DND-41 (cell line): ENCODE measurements around the gene THBS4.

Experiments
- ATAC-seq: fragments of 200-7000 bp; cut with Tn5 transposase; 3 replicates; pipeline ENCODE4 v1.9.1; 2021; ENCODE audit warnings: low read depth; ENCODE audit not compliant: insufficient read depth
- DNase-seq: peaks from one replicate; pipeline ENCODE4 v3.0.0-alpha.2; 2020
- H2AFZ ChIP-seq: 2 replicates; pipeline ENCODE4 v1.6.0; 2012; ENCODE audit warnings: low read depth, low read length
- H3K27ac ChIP-seq: 2 replicates; pipeline ENCODE4 v1.5.1; 2012; ENCODE audit warnings: low read length, inconsistent platforms
- H3K27me3 ChIP-seq: fragments of 200-600 bp; sonication (generic); 2 replicates; pipeline ENCODE4 v1.6.0; 2012; ENCODE audit warnings: low read length, mild to moderate bottlenecking, inconsistent platforms; ENCODE audit not compliant: insufficient read depth, poor library complexity
- H3K36me3 ChIP-seq: 2 replicates; pipeline ENCODE4 v1.5.1; 2012; ENCODE audit warnings: low read length, inconsistent platforms; ENCODE audit not compliant: insufficient read depth
- H3K4me1 ChIP-seq: 2 replicates; pipeline ENCODE4 v1.5.1; 2012; ENCODE audit warnings: mild to moderate bottlenecking, low read length; ENCODE audit not compliant: insufficient read depth
- H3K4me2 ChIP-seq: 2 replicates; pipeline ENCODE4 v1.6.0; 2012; ENCODE audit warnings: mild to moderate bottlenecking, moderate library complexity, low read length, inconsistent platforms; ENCODE audit not compliant: insufficient read depth
- H3K4me3 ChIP-seq, 2 experiments: fragments of 200-600 bp in 1 of 2; shearing (Covaris generic) in 1 of 2; 2 replicates each; pipeline ENCODE4 v1.5.1; 2012 to 2016; ENCODE audit warnings: inconsistent platforms in 2 of 2, low read length in 2 of 2, mild to moderate bottlenecking in 2 of 2, low read depth in 1 of 2, moderate library complexity in 1 of 2
- H3K79me2 ChIP-seq: 2 replicates; pipeline ENCODE4 v1.6.0; 2012; ENCODE audit warnings: low read length, inconsistent platforms; ENCODE audit not compliant: insufficient read depth
- H3K9ac ChIP-seq: 2 replicates; pipeline ENCODE4 v1.6.0; 2012; ENCODE audit warnings: low read depth, mild to moderate bottlenecking, inconsistent platforms, low read length, moderate library complexity
- H3K9me3 ChIP-seq: 2 replicates; pipeline ENCODE4 v1.5.1; 2012; ENCODE audit warnings: low read length, moderate library complexity, mild to moderate bottlenecking, inconsistent platforms; ENCODE audit not compliant: insufficient read depth, severe bottlenecking
- H4K20me1 ChIP-seq: 2 replicates; pipeline ENCODE4 v1.6.0; 2012; ENCODE audit warnings: low read length; ENCODE audit not compliant: insufficient read depth
- CTCF ChIP-seq: IDR thresholded peaks from 2 replicates; pipeline ENCODE4 v1.5.1; 2012; ENCODE audit warnings: borderline replicate concordance, low read length, moderate library complexity, mild to moderate bottlenecking; ENCODE audit not compliant: poor library complexity, severe bottlenecking; ENCODE audit errors: extremely low read depth
- EZH2 ChIP-seq: IDR thresholded peaks from 3 replicates; pipeline ENCODE4 v1.6.1; 2012; ENCODE audit warnings: borderline replicate concordance, low read depth, mild to moderate bottlenecking, moderate library complexity, low read length, inconsistent platforms; ENCODE audit not compliant: severe bottlenecking

Gene THBS4

GRCh38 chr5:80035839-80036238 lies 691 bp downstream of the THBS4 start:
- H2AFZ ChIP-seq, result no peak overlapping the region
- no peaks in the 10 kb centered on the region for H3K36me3 ChIP-seq

GRCh38 chr5:80036615-80037014 lies 1.5 kb downstream of the THBS4 start:
- ATAC-seq, result no peak
- Histone ChIP-seq H3K9me3 (no peaks in the 10 kb centered on the region), H3K4me3 (no peak overlapping the region), H3K36me3 (no peaks in the 10 kb centered on the region), H3K27ac (no peak overlapping the region), H3K9ac (no peak overlapping the region), H4K20me1 (no peaks in the 10 kb centered on the region), H3K27me3 (no peaks in the 10 kb centered on the region), H3K4me1 (peaks cover 7% of the 10 kb centered on the region), H2AFZ (no peak overlapping the region), H3K79me2 (no peaks in the 10 kb centered on the region), H3K4me2 (no peak overlapping the region)
- no peak for DNase-seq
- TF ChIP-seq CTCF, result no peak
- no peak for TF ChIP-seq EZH2

More at GRCh38 chr5:80035839-80036238, 691 bp downstream of the THBS4 start:
- no peaks in the 10 kb centered on the region for H3K9me3 ChIP-seq
- no peaks in the 10 kb centered on the region for H3K27me3 ChIP-seq
- no peak for TF ChIP-seq EZH2
- no peak for TF ChIP-seq CTCF
- DNase-seq (no peak), ATAC-seq (no peak)
- no peaks in the 10 kb centered on the region for H3K79me2 ChIP-seq
- H3K27ac ChIP-seq, result no peak overlapping the region
- no peaks in the 10 kb centered on the region for H4K20me1 ChIP-seq
- no peak overlapping the region for H3K4me2 ChIP-seq
- peaks cover 15% of the 10 kb centered on the region for H3K4me1 ChIP-seq
- H3K9ac ChIP-seq, result no peak overlapping the region
- H3K4me3 ChIP-seq, result no peak overlapping the region

GRCh38 chr5:80037366-80037765 lies 2.2 kb downstream of the THBS4 start:
- DNase-seq (no peak), ATAC-seq (no peak)
- TF ChIP-seq CTCF (no peak), EZH2 (no peak)
- Histone ChIP-seq H3K9me3 (no peaks in the 10 kb centered on the region), H3K27ac (no peak overlapping the region), H3K27me3 (no peaks in the 10 kb centered on the region), H3K79me2 (no peaks in the 10 kb centered on the region), H2AFZ (no peak overlapping the region), H3K9ac (no peak overlapping the region), H3K4me3 (no peak overlapping the region), H4K20me1 (no peaks in the 10 kb centered on the region), H3K4me1 (peaks cover 1% of the 10 kb centered on the region; the same call in 1 of the 2 replicates), H3K4me2 (no peak overlapping the region), H3K36me3 (no peaks in the 10 kb centered on the region)

- H3K4me3 ChIP-seq, result no peak overlapping the region
- DNase-seq (no peak), ATAC-seq (no peak)
- H2AFZ ChIP-seq, result no peak overlapping the region
- no peak for TF ChIP-seq EZH2
- TF ChIP-seq CTCF, result no peak
- no peaks in the 10 kb centered on the region for H3K4me1 ChIP-seq
- no peak overlapping the region for H3K27ac ChIP-seq
- H3K9ac ChIP-seq, result no peak overlapping the region
- no peaks in the 10 kb centered on the region for H3K36me3 ChIP-seq
- no peaks in the 10 kb centered on the region for H4K20me1 ChIP-seq
- no peaks in the 10 kb centered on the region for H3K79me2 ChIP-seq
- H3K27me3 ChIP-seq, result no peaks in the 10 kb centered on the region
- no peaks in the 10 kb centered on the region for H3K9me3 ChIP-seq
- no peak overlapping the region for H3K4me2 ChIP-seq
Measured at GRCh38 chr5:80039650-80040049, 4.5 kb downstream of the THBS4 start.
